Stomach (tissue), 9 donors: ENCODE results near the gene KRTAP10-2. TPM values are rescaled to one million over a fixed set of nuclear protein-coding genes. Genes with fewer than 3 reads are reported as not detected.

Experiments
- DNase-seq, 2 donors: peaks; one replicate each; pipeline versions ENCODE4 v3.0.0 to v3.0.0-alpha.2; 2013 to 2019
- H3K27ac ChIP-seq, 5 donors: fragments of 200-600 bp in 4 of 5; sonication (generic) in 4 of 5; one replicate each; pipeline ENCODE4 v1.5.1; 2013 to 2019; ENCODE audit warnings: mild to moderate bottlenecking in 1 of 5, moderate library complexity in 1 of 5
- H3K27me3 ChIP-seq, 3 donors: fragments of 200-600 bp; sonication (generic); one replicate each; pipeline ENCODE4 v1.5.1; 2017 to 2019; ENCODE audit warnings: mixed run types in 1 of 3
- H3K36me3 ChIP-seq, 4 donors: fragments of 200-600 bp; sonication (generic); 1 replicate in 3 of 4; 2 replicates in 1 of 4; pipeline ENCODE4 v1.5.1; 2016 to 2019
- H3K4me1 ChIP-seq, 4 donors: fragments of 200-600 bp; sonication (generic); one replicate each; pipeline ENCODE4 v1.5.1; 2016 to 2019
- H3K4me3 ChIP-seq, 4 donors: fragments of 200-600 bp; sonication (generic) in 3 of 4; one replicate each; pipeline ENCODE4 v1.5.1; 2016 to 2019; ENCODE audit warnings: mild to moderate bottlenecking in 1 of 4
- H3K9me3 ChIP-seq, 4 donors: fragments of 200-600 bp; sonication (generic); one replicate each; pipeline ENCODE4 v1.5.1; 2016 to 2019
- EP300 ChIP-seq: sonication (generic); formaldehyde crosslinking; IDR thresholded peaks from one replicate; pipeline ENCODE4 v1.6.1; 2017; ENCODE audit warnings: antibody characterized with exemption
- POLR2A ChIP-seq, 4 donors: fragments of 450-650 bp; IDR thresholded peaks; one replicate each; pipeline ENCODE4 v1.6.1; 2016; ENCODE audit warnings: antibody characterized with exemption in 4 of 4, control low read depth in 2 of 4, mild to moderate bottlenecking in 1 of 4, moderate library complexity in 1 of 4
- POLR2AphosphoS5 ChIP-seq, 3 donors: sonication (generic); formaldehyde crosslinking; IDR thresholded peaks; one replicate each; pipeline ENCODE4 v1.6.1; 2016; ENCODE audit warnings: antibody characterized with exemption in 3 of 3
- WGBS, 5 donors: extraction: QIAGEN DNeasy Blood & Tissue Kit in 3 of 5; methylation state at CpG; one replicate each; pipeline versions ENCODE4 v1.1.5 to v1.1.7; 2013 to 2018; 5-methylcytosine and 5-hydroxymethylcytosine counted together
- intact Hi-C: fragments of 100-400 bp; cut with DNase I; formaldehyde crosslinking; loops from one replicate; pipeline ENCODE4 v1.15.1; 2023; ENCODE audit warnings: low total_unique reads
- polyA plus RNA-seq, 3 donors: library from polyadenylated mRNA; stranded (reverse); fragments of 200-250 nt; gene quantifications; one replicate each; pipeline ENCODE4 v1.2.3, GENCODE V29; 2013
- total RNA-seq, 5 donors: library from RNA; depleted of rRNA; stranded (reverse); fragments of >200 nt; gene quantifications; one replicate each; pipeline versions ENCODE4 v1.1.0 to v1.2.3, GENCODE V29; 2014 to 2016
- TF ChIP-seq, protein P1 (sequence below), 7 experiments: fragments of 450-650 bp in 4 of 7; fragments of 200-600 bp in 3 of 7; sonication (generic) in 3 of 7; IDR thresholded peaks; one replicate each; pipeline ENCODE4 v1.5.1; 2016 to 2019; ENCODE audit warnings: antibody characterized with exemption in 7 of 7, control low read depth in 2 of 7, mild to moderate bottlenecking in 1 of 7
- donor health status: healthy with polysubstance abuse.
- donor health status: Bipolar disorder and iron deficiency.
- donor health status: healthy.

KRTAP10-2 gene
- total and polyA plus RNA-seq, 8 donors: not detected

GRCh38 chr21:44589586-44590305, 38.4 kb upstream of the KRTAP10-2 start:
- Histone ChIP-seq H3K4me3 (no peak overlapping the region), H3K27me3 (peaks cover 0 to 60% (median 10%) of the 10 kb centered on the region in 3 donors), H3K36me3 (no peaks in the 10 kb centered on the region), H3K27ac (no peak overlapping the region), H3K9me3 (peaks cover 0 to 8% (median 0%) of the 10 kb centered on the region in 4 donors), H3K4me1 (no peaks in the 10 kb centered on the region)
- TF ChIP-seq POLR2A (IDR thresholded peaks at IDR 0.05): no peak
- TF ChIP-seq EP300: no peak
- no peak for TF ChIP-seq POLR2AphosphoS5 (IDR thresholded peaks at IDR 0.05)
- TF ChIP-seq, protein P1, sequence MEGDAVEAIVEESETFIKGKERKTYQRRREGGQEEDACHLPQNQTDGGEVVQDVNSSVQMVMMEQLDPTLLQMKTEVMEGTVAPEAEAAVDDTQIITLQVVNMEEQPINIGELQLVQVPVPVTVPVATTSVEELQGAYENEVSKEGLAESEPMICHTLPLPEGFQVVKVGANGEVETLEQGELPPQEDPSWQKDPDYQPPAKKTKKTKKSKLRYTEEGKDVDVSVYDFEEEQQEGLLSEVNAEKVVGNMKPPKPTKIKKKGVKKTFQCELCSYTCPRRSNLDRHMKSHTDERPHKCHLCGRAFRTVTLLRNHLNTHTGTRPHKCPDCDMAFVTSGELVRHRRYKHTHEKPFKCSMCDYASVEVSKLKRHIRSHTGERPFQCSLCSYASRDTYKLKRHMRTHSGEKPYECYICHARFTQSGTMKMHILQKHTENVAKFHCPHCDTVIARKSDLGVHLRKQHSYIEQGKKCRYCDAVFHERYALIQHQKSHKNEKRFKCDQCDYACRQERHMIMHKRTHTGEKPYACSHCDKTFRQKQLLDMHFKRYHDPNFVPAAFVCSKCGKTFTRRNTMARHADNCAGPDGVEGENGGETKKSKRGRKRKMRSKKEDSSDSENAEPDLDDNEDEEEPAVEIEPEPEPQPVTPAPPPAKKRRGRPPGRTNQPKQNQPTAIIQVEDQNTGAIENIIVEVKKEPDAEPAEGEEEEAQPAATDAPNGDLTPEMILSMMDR (IDR thresholded peaks at IDR 0.05): no peak
- no peak for DNase-seq
- 66 to 79% (median 72%) methylated on average over 18 to 24 of the region's 24 CpGs for WGBS, 5 donors
- intact Hi-C loops: no loop called here

GRCh38 chr21:44589094-44589493, 37.8 kb upstream of the KRTAP10-2 start:
- no peak for DNase-seq
- intact Hi-C loops: no loop called here
- TF ChIP-seq EP300: no peak
- H3K27ac ChIP-seq: no peak overlapping the region
- peaks cover 0 to 66% (median 10%) of the 10 kb centered on the region in 3 donors for H3K27me3 ChIP-seq
- H3K4me1 ChIP-seq: no peaks in the 10 kb centered on the region
- 83 to 100% (median 93%) methylated on average over 2 of the region's 2 CpGs for WGBS, 5 donors
- no peaks in the 10 kb centered on the region for H3K36me3 ChIP-seq
- peaks cover 0 to 8% (median 0%) of the 10 kb centered on the region in 4 donors for H3K9me3 ChIP-seq
- no peak overlapping the region for H3K4me3 ChIP-seq

GRCh38 chr21:44585892-44586291, 34.6 kb upstream of the KRTAP10-2 start:
- Histone ChIP-seq H3K27ac (no peak overlapping the region), H3K4me3 (no peak overlapping the region), H3K4me1 (no peaks in the 10 kb centered on the region), H3K9me3 (peaks cover 0 to 20% (median 12%) of the 10 kb centered on the region in 4 donors), H3K36me3 (no peaks in the 10 kb centered on the region), H3K27me3 (peaks cover 0 to 55% (median 6%) of the 10 kb centered on the region in 3 donors)
- TF ChIP-seq POLR2AphosphoS5 (IDR thresholded peaks at IDR 0.05): no peak
- no peak for TF ChIP-seq EP300
- TF ChIP-seq POLR2A (IDR thresholded peaks at IDR 0.05): no peak
- TF ChIP-seq, protein P1 (IDR thresholded peaks at IDR 0.05): no peak
- DNase-seq: no peak
- 76 to 86% (median 79%) methylated on average over 2 to 3 of the region's 3 CpGs for WGBS, 5 donors
- intact Hi-C loops: no loop called here

- DNase-seq: no peak
- H3K27me3 ChIP-seq: peaks cover 0 to 50% (median 6%) of the 10 kb centered on the region in 3 donors
- H3K36me3 ChIP-seq: no peaks in the 10 kb centered on the region
- H3K27ac ChIP-seq: no peak overlapping the region
- no peaks in the 10 kb centered on the region for H3K4me1 ChIP-seq
- TF ChIP-seq EP300 (no peak), POLR2AphosphoS5 (IDR thresholded peaks at IDR 0.05) (no peak), POLR2A (IDR thresholded peaks at IDR 0.05) (no peak)
- TF ChIP-seq, protein P1 (IDR thresholded peaks at IDR 0.05): no peak
- H3K4me3 ChIP-seq: no peak overlapping the region
- intact Hi-C loops: no loop called here
- 69 to 75% (median 72%) methylated on average over 6 of the region's 6 CpGs for WGBS, 5 donors
- H3K9me3 ChIP-seq: peaks cover 0 to 30% (median 17%) of the 10 kb centered on the region in 4 donors
Observed at GRCh38 chr21:44583800-44584147, 32.5 kb upstream of the KRTAP10-2 start.
